HepG2 (cell line): ENCODE data around the gene LYPD3. TPM values are rescaled to one million over a fixed set of nuclear protein-coding genes. Genes with fewer than 3 reads are reported as not detected.

Experiments used
- FOXO1 ChIP-seq: sonication (generic); formaldehyde crosslinking; IDR thresholded peaks from 2 replicates; pipeline ENCODE4 v1.4.0; 2020; ENCODE audit warnings: missing genetic modification reagents
- HDAC1 ChIP-seq: sonication (generic); formaldehyde crosslinking; IDR thresholded peaks from 2 replicates; pipeline ENCODE4 v1.5.1; 2020; ENCODE audit warnings: mild to moderate bottlenecking, missing genetic modification reagents
- IKZF1 ChIP-seq: fragments of 450-650 bp; IDR thresholded peaks from 2 replicates; pipeline ENCODE4 v1.7.1; 2016
- IKZF4 ChIP-seq: sonication (generic); formaldehyde crosslinking; IDR thresholded peaks from 2 replicates; pipeline ENCODE4 v1.5.1; 2020; ENCODE audit warnings: borderline replicate concordance, mild to moderate bottlenecking, low read depth, missing genetic modification reagents; ENCODE audit errors: not compliant biosample characterization
- NFIB ChIP-seq: sonication (generic); formaldehyde crosslinking; IDR thresholded peaks from 2 replicates; pipeline ENCODE4 v1.9.0; 2021; ENCODE audit warnings: missing genetic modification reagents, mild to moderate bottlenecking, borderline replicate concordance
- PRMT3 ChIP-seq: sonication (generic); formaldehyde crosslinking; IDR thresholded peaks from 2 replicates; pipeline ENCODE4 v1.8.1; 2022; ENCODE audit warnings: low read depth, mild to moderate bottlenecking, moderate library complexity, missing genetic modification reagents, borderline replicate concordance
- SOX5 ChIP-seq: IDR thresholded peaks from 2 replicates; pipeline ENCODE4 v1.6.1; 2016; ENCODE audit warnings: borderline replicate concordance
- TOPORS ChIP-seq: sonication (generic); formaldehyde crosslinking; IDR thresholded peaks from 2 replicates; pipeline ENCODE4 v1.8.0; 2023; ENCODE audit warnings: mild to moderate bottlenecking, missing genetic modification reagents
- ZNF101 ChIP-seq: sonication (generic); formaldehyde crosslinking; IDR thresholded peaks from 2 replicates; pipeline ENCODE4 v1.4.0; 2020; ENCODE audit warnings: mild to moderate bottlenecking, low read depth, missing genetic modification reagents, borderline replicate concordance
- ZNF224 ChIP-seq: sonication (generic); formaldehyde crosslinking; IDR thresholded peaks from 2 replicates; pipeline ENCODE4 v1.5.0; 2020; ENCODE audit warnings: mild to moderate bottlenecking, missing genetic modification reagents
- ZNF260 ChIP-seq: sonication (generic); formaldehyde crosslinking; IDR thresholded peaks from 2 replicates; pipeline ENCODE4 v1.4.0; 2020; ENCODE audit warnings: missing genetic modification reagents, low read depth, mild to moderate bottlenecking, borderline replicate concordance
- ZNF317 ChIP-seq: sonication (generic); formaldehyde crosslinking; IDR thresholded peaks from 2 replicates; pipeline ENCODE4 v1.5.0; 2020; ENCODE audit warnings: mild to moderate bottlenecking, missing genetic modification reagents
- ZNF563 ChIP-seq: sonication (generic); formaldehyde crosslinking; IDR thresholded peaks from 2 replicates; pipeline ENCODE4 v1.8.0; 2022; ENCODE audit warnings: mild to moderate bottlenecking, moderate library complexity, missing genetic modification reagents
- ZNF773 ChIP-seq: sonication (generic); formaldehyde crosslinking; IDR thresholded peaks from 2 replicates; pipeline ENCODE4 v1.4.0; 2020; ENCODE audit warnings: missing genetic modification reagents, borderline replicate concordance
- ZNF790 ChIP-seq: sonication (generic); formaldehyde crosslinking; IDR thresholded peaks from 2 replicates; pipeline ENCODE4 v1.8.0; 2022; ENCODE audit warnings: missing genetic modification reagents, mild to moderate bottlenecking, borderline replicate concordance
- ZNF879 ChIP-seq: sonication (generic); formaldehyde crosslinking; IDR thresholded peaks from 2 replicates; pipeline ENCODE4 v1.8.1; 2023; ENCODE audit warnings: missing genetic modification reagents
- polyA plus RNA-seq, 8 experiments: library from polyadenylated mRNA; depleted of rRNA in 3 of 8; stranded (reverse) in 7 of 8; unstranded in 1 of 8; fragments of >200 nt; fragmentation: Illumina TruSeq in 4 of 8; extraction: Trizol in 4 of 8; gene quantifications; 2 replicates each; pipeline versions ENCODE4 v1.2.1 to v1.2.3, GENCODE V29; 2011 to 2016; ENCODE audit warnings: low read depth in 4 of 8, missing spikeins in 1 of 8, mixed read lengths in 1 of 8; ENCODE audit not compliant: insufficient read depth in 1 of 8
- total RNA-seq, 5 experiments: library from RNA; depleted of rRNA; stranded (reverse); fragments of >200 nt; fragmentation: Illumina TruSeq; extraction: Trizol; gene quantifications; 2 replicates each; pipeline ENCODE4 v1.2.3, GENCODE V29; 2016; ENCODE audit warnings: low read depth in 1 of 5
- TF ChIP-seq, protein P1 (sequence below): sonication (generic); formaldehyde crosslinking; IDR thresholded peaks from 2 replicates; pipeline ENCODE4 v1.5.1; 2020; ENCODE audit warnings: missing genetic modification reagents, mild to moderate bottlenecking, borderline replicate concordance
- TF ChIP-seq, protein P2 (sequence below): sonication (generic); formaldehyde crosslinking; IDR thresholded peaks from 2 replicates; pipeline ENCODE4 v1.8.1; 2023; ENCODE audit warnings: missing genetic modification reagents, mild to moderate bottlenecking, borderline replicate concordance
- TF ChIP-seq, protein P3 (sequence below): IDR thresholded peaks from 2 replicates; pipeline ENCODE4 v1.6.1; 2016
- TF ChIP-seq, protein P4 (sequence below): sonication (generic); formaldehyde crosslinking; IDR thresholded peaks from 2 replicates; pipeline ENCODE4 v1.5.1; 2020; ENCODE audit warnings: missing genetic modification reagents, mild to moderate bottlenecking, borderline replicate concordance
- TF ChIP-seq, protein P5 (sequence below): sonication (generic); formaldehyde crosslinking; IDR thresholded peaks from 2 replicates; pipeline ENCODE4 v1.4.0; 2020; ENCODE audit warnings: missing genetic modification reagents, mild to moderate bottlenecking, borderline replicate concordance

The LYPD3 gene
- total and polyA plus RNA-seq, 2 of the 13 experiments (the other 11 are each of a cell fraction or from before 2014, with no cell fraction given) = 0.51 to 1.5 TPM

DNA sequence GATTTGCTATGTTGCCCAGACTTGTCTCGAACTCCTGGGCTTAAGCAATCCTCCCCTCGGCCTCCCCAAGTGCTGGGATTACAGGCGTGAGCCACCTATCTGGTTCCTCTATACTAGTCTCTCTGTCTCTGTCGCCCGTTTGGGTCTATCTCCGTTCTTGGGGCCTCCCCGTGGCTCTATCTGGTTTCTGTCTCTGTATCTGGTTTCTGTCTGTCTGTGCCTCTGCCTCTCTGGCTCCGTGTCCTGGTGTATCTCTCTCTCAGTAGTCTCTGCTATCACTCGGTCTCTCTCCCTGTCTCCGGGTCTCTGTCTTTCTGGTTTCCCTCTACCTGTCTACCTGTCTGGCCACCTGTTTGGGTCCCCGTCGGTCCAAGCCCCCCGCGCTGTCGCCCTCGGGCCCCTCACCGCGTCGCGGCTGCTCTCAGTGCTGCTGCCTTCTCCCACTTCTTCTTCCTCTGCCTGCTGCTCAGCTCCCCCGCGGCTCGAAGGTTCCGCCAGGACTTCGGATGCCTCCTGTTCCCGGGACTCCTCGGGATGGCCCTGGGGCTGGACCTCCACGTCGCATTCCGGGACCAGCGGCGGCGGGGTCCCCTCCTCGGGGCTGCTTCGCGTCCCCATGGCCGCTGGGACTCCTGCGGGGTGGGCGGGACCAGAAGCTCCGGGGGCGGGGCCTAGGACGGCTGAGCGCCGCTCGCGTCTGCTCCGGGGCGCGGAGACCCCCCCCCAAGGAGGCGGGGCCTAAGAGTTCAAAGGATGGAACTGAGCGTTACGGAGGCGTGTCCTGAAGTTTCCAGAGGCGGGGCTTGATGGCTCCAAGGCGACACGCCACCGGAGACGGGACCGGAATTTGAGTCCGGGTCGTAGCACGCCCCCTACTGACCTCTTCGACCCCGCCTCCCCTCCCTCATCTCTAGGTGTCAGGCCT lies 38.4 kb upstream of the LYPD3 start (continued):
- TF ChIP-seq, protein P1, sequence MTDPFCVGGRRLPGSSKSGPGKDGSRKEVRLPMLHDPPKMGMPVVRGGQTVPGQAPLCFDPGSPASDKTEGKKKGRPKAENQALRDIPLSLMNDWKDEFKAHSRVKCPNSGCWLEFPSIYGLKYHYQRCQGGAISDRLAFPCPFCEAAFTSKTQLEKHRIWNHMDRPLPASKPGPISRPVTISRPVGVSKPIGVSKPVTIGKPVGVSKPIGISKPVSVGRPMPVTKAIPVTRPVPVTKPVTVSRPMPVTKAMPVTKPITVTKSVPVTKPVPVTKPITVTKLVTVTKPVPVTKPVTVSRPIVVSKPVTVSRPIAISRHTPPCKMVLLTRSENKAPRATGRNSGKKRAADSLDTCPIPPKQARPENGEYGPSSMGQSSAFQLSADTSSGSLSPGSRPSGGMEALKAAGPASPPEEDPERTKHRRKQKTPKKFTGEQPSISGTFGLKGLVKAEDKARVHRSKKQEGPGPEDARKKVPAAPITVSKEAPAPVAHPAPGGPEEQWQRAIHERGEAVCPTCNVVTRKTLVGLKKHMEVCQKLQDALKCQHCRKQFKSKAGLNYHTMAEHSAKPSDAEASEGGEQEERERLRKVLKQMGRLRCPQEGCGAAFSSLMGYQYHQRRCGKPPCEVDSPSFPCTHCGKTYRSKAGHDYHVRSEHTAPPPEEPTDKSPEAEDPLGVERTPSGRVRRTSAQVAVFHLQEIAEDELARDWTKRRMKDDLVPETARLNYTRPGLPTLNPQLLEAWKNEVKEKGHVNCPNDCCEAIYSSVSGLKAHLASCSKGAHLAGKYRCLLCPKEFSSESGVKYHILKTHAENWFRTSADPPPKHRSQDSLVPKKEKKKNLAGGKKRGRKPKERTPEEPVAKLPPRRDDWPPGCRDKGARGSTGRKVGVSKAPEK (CRISPR knock-in tag) = no peak
- peak; percentile 43; the same call in 1 of the 2 replicates for TF ChIP-seq HDAC1 (CRISPR knock-in tag)
- no peak for TF ChIP-seq ZNF224 (CRISPR knock-in tag)
- TF ChIP-seq, protein P2, sequence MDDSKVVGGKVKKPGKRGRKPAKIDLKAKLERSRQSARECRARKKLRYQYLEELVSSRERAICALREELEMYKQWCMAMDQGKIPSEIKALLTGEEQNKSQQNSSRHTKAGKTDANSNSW (CRISPR knock-in tag) = no peak
- TF ChIP-seq, protein P3, sequence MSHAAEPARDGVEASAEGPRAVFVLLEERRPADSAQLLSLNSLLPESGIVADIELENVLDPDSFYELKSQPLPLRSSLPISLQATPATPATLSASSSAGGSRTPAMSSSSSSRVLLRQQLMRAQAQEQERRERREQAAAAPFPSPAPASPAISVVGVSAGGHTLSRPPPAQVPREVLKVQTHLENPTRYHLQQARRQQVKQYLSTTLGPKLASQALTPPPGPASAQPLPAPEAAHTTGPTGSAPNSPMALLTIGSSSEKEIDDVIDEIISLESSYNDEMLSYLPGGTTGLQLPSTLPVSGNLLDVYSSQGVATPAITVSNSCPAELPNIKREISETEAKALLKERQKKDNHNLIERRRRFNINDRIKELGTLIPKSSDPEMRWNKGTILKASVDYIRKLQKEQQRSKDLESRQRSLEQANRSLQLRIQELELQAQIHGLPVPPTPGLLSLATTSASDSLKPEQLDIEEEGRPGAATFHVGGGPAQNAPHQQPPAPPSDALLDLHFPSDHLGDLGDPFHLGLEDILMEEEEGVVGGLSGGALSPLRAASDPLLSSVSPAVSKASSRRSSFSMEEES (CRISPR knock-in tag) = no peak
- no peak for TF ChIP-seq FOXO1 (CRISPR knock-in tag)
- TF ChIP-seq IKZF4 (CRISPR knock-in tag) = no peak
- TF ChIP-seq NFIB (CRISPR knock-in tag) = no peak
- no peak for TF ChIP-seq ZNF317 (CRISPR knock-in tag)
- TF ChIP-seq, protein P4, sequence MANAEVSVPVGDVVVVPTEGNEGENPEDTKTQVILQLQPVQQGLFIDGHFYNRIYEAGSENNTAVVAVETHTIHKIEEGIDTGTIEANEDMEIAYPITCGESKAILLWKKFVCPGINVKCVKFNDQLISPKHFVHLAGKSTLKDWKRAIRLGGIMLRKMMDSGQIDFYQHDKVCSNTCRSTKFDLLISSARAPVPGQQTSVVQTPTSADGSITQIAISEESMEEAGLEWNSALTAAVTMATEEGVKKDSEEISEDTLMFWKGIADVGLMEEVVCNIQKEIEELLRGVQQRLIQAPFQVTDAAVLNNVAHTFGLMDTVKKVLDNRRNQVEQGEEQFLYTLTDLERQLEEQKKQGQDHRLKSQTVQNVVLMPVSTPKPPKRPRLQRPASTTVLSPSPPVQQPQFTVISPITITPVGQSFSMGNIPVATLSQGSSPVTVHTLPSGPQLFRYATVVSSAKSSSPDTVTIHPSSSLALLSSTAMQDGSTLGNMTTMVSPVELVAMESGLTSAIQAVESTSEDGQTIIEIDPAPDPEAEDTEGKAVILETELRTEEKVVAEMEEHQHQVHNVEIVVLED = no peak; the same call in 1 of the 2 replicates
- no peak for TF ChIP-seq SOX5 (CRISPR knock-in tag)
- peak; percentile 29; the same call in 1 of the 2 replicates for TF ChIP-seq ZNF879
- TF ChIP-seq ZNF773 (CRISPR knock-in tag) = no peak
- peak; percentile 9; the same call in 1 of the 2 replicates for TF ChIP-seq TOPORS
- no peak for TF ChIP-seq ZNF790 (CRISPR knock-in tag)
- TF ChIP-seq IKZF1 = no peak
- TF ChIP-seq, protein P5, sequence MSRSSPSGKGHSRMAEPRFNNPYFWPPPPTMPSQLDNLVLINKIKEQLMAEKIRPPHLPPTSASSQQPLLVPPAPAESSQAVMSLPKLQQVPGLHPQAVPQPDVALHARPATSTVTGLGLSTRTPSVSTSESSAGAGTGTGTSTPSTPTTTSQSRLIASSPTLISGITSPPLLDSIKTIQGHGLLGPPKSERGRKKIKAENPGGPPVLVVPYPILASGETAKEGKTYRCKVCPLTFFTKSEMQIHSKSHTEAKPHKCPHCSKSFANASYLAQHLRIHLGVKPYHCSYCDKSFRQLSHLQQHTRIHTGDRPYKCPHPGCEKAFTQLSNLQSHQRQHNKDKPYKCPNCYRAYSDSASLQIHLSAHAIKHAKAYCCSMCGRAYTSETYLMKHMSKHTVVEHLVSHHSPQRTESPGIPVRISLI = no peak
- 0 out of 2 replicates have a peak, but pooled peaks have one; percentile 48 for TF ChIP-seq ZNF563 (CRISPR knock-in tag)
- no peak for TF ChIP-seq ZNF260 (CRISPR knock-in tag)
- TF ChIP-seq ZNF101 (CRISPR knock-in tag) = no peak
- TF ChIP-seq PRMT3 (CRISPR knock-in tag) = no peak
